GM18499 (cell line): ENCODE data around the gene PELI2.
"Not testable (repeated sequence)": the region's sequence is repeated elsewhere in the genome, so short reads cannot be mapped to it uniquely, and the experiment has no call there.

Experiments
- ATAC-seq: cut with Tn5 transposase; IDR thresholded peaks from one replicate; pipeline ENCODE4 v1.9.1; 2021; ENCODE audit warnings: moderate number of reproducible peaks; ENCODE audit not compliant: insufficient read depth, unreplicated experiment

Gene PELI2

GRCh38 chr14:56137849-56138248 is 19.6 kb downstream of the PELI2 start:
- no peak for ATAC-seq

DNA sequence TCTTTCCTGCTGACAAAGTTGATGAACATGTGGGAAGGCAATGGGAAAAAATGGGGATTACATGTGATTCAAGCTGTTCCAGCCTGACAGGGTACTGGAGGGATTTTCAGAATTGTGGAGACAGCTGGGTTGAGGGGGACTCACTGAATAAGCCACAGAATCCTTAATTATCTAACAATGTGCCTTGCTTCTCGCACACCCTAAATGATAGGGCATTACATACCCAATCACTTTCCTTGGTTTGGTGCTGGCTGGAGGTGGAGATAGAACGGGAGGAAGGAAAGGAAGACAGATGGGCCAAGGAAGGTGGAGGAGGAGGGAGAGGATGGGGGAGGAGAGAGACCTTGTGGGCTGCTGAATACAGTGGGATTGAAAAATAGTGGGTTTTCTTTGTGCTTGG is 20.7 kb downstream of the PELI2 start:
- no peak for ATAC-seq

DNA sequence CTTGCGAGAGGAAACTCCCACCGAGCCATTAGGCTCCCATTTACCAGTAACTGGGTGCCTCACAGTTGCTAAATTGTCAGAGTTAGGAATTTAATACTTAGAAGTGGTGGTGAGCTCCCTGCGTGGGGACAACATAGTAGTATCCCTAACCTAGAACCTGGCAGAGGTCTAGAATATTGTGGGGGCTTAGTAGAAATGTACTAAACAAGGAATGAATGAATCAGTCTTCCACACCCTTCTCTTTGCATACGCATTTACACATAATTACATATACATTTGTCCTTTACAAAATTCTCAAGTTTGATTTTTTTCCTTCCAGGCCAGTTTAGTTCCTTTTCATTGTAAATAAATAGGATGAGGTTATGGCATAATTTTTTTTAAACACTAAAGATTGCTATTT is 24.1 kb downstream of the PELI2 start:
- no peak for ATAC-seq

DNA sequence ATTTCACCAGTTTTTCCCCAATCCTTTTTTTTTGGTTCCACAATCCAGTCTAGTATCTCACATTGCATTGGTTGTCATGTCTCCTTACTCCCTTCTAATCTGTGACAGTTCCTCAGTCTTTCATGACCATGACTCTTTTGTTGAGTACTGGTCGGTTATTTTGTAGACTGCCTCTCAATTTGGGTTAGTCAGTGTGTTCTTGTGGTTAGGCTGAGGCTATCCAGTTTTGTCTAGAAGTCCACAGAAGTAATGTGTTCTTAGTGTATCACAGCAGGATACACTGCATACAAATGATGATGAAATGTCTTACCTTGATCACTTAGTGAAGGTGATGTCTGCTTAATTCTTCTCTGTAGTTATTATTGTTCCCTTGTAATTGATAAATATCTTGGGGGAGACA is 24.8 kb downstream of the PELI2 start:
- no peak for ATAC-seq

DNA sequence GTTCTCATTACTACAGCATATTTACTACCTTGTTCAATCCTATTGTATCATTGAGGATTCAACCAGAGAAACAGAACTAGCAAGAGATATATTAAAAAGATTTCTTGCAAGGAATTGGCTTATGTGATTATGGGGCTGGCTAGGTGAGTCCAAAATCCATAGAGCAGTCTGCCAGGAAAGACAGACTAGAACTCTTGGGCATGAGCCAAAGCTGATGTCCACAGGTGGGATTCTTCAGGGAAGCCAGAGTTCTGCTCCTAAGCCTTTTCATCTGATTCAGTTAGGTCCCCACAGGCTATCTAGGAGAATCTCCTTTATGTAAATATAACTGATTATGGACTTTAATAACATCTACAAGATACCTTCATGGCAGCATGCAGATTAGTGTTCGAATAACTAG is 26.0 kb downstream of the PELI2 start:
- ATAC-seq: no peak

DNA sequence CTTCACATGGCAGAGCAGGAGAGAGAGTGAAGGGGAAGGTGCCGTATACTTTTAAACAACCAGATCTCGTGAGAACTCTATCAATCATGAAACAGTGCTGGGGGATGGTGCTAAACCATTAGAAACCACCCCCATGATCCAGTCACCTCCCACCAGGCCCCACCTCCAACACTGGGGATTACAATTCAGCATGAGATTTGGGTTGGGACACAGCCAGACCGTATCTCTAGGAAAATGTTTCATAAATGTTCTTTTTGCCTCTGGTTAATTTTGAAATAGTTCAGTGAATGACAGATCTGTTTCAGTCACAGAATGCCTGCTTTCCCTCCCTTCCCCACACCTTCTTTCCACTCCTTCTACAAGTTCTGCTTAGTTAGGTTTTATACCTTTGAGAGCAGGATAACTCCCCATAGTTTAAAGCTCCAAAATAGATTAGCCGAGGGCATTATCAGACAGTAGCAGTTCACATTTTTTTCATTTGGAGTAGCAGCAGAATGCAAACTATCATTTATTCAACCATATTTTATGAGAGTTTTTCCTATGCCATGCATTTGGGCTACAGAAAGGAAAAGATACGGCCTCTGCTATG is 27.1 kb downstream of the PELI2 start:
- no peak for ATAC-seq

- no peak for ATAC-seq
Observed at GRCh38 chr14:56145965-56146364, 27.8 kb downstream of the PELI2 start.

GRCh38 chr14:56147449-56147848 is 29.2 kb downstream of the PELI2 start:
- ATAC-seq: no peak

DNA sequence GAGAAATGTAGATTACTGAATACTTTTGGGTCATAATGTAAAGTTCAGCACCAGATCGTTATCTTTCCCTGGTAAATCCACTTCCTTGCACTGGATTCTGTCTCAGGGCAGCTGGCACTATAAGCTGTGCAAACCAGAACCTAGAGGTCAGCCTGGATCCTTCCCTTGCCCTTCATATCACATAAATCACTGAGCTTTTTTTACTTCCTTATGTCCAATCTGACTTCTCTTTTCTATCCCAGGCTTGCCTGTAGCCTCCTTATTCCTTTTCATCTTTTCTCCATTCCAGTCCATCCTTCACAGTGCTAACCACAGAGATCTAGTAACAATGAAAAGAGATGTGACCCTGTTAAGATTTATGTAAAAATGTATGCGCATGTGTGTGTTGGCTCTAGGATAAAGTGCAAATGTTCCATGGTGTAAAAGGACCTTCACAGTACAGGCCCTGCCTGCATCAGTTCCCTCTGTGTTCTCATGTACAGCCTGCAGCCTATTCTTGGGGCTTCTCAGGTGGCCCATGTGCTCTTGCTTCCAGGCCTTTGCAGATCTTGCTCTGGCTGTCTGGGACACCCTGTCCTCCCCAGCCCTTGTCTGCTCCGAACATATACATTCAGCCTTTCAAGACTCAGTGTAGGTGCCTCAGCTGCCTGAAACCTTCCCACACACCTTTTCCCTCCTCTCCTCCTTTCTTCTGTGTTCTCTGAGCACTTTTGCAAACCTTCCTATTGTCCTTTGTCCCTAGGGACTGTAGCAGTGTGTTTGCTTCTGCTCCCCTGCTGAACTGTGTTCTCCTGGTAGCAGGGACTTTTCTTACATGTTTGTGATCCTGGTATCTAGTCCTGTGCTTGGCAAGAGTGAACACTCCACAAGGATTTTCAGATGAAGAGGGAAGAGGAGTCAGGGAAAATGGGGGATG is 30.0 kb downstream of the PELI2 start:
- ATAC-seq: no peak

- ATAC-seq: no peak
Observed at GRCh38 chr14:56149151-56149550, 30.9 kb downstream of the PELI2 start.

DNA sequence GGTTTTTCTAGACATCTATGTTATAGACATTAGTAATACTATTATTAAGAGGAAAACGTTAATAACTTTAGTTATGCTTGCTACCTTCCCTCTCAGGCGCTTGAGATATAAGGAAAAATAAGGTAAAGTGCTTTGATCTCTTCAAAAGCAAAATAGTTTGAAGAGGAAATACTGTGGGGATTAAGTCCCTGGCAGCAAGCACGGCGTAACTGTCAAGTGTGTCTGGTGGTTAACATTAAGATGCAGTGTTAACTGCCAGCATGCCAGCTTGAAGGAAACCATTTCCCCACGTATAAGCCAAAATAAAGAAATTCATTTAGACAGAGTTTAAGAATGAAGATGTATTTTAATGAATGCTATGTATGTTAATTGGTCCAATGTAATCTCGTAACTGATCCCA is 31.8 kb downstream of the PELI2 start:
- no peak for ATAC-seq

GRCh38 chr14:56150645-56151345 is 32.6 kb downstream of the PELI2 start:
- no peak for ATAC-seq

- ATAC-seq: no peak
Observed at GRCh38 chr14:56152221-56152620, 34.0 kb downstream of the PELI2 start.

- no peak for ATAC-seq
Observed at GRCh38 chr14:56153267-56153666, 35.1 kb downstream of the PELI2 start.

- ATAC-seq: no peak
Observed at GRCh38 chr14:56154321-56154720, 36.1 kb downstream of the PELI2 start.

- ATAC-seq: no peak
Observed at GRCh38 chr14:56156096-56156495, 37.9 kb downstream of the PELI2 start.

- no peak for ATAC-seq
Observed at GRCh38 chr14:56159066-56159465, 40.9 kb downstream of the PELI2 start.

GRCh38 chr14:56160088-56160487 is 41.9 kb downstream of the PELI2 start:
- ATAC-seq: no peak

GRCh38 chr14:56161658-56162057 is 43.4 kb downstream of the PELI2 start:
- no peak for ATAC-seq

- no peak for ATAC-seq
Observed at GRCh38 chr14:56162476-56162875, 44.3 kb downstream of the PELI2 start.

GRCh38 chr14:56166579-56166978 is 48.4 kb downstream of the PELI2 start:
- ATAC-seq: not testable (repeated sequence)
